Measurements from ENCODE around the gene TLE4.
"Not testable (repeated sequence)": the region's sequence is repeated elsewhere in the genome, so short reads cannot be mapped to it uniquely, and the experiment has no call there.

Gene TLE4

GRCh38 chr9:79652598-79652997 is 80.8 kb downstream of the TLE4 start:
- Histone ChIP-seq H3K4me2 (ENCODE audit: low read length) (no peak overlapping the region), H3K4me1 (ENCODE audit: control insufficient read depth, low read length) (no peaks in the 10 kb centered on the region), H3K27me3 (ENCODE audit: control insufficient read depth, low read length) (no peaks in the 10 kb centered on the region), H3K27ac (ENCODE audit: low read depth, low read length) (no peak overlapping the region), H3K4me3 (ENCODE audit: low read length) (no peak overlapping the region), H4K20me1 (ENCODE audit: control insufficient read depth, insufficient read depth, low read depth, low read length) (no peaks in the 10 kb centered on the region), H3K36me3 (ENCODE audit: control insufficient read depth, low read length) (peaks cover 16% of the 10 kb centered on the region), H3K9me2 (replicated peaks; ENCODE audit: control insufficient read depth, low read length) (no peaks in the 10 kb centered on the region), H3K9me3 (ENCODE audit: control insufficient read depth, insufficient read depth, low read length) (no peaks in the 10 kb centered on the region), H3F3A (ENCODE audit: control insufficient read depth, insufficient read depth) (no peaks in the 10 kb centered on the region), H3K79me2 (ENCODE audit: control insufficient read depth, low read length) (no peaks in the 10 kb centered on the region)
- TF ChIP-seq, protein P1, sequence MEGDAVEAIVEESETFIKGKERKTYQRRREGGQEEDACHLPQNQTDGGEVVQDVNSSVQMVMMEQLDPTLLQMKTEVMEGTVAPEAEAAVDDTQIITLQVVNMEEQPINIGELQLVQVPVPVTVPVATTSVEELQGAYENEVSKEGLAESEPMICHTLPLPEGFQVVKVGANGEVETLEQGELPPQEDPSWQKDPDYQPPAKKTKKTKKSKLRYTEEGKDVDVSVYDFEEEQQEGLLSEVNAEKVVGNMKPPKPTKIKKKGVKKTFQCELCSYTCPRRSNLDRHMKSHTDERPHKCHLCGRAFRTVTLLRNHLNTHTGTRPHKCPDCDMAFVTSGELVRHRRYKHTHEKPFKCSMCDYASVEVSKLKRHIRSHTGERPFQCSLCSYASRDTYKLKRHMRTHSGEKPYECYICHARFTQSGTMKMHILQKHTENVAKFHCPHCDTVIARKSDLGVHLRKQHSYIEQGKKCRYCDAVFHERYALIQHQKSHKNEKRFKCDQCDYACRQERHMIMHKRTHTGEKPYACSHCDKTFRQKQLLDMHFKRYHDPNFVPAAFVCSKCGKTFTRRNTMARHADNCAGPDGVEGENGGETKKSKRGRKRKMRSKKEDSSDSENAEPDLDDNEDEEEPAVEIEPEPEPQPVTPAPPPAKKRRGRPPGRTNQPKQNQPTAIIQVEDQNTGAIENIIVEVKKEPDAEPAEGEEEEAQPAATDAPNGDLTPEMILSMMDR (IDR thresholded peaks at IDR 0.05; ENCODE audit: low read depth, low read length, poor library complexity, severe bottlenecking), result no peak
- no peak for TF ChIP-seq EZH2phosphoT487 (IDR thresholded peaks at IDR 0.05; ENCODE audit: borderline replicate concordance, low read length)

- H3K4me3 ChIP-seq (ENCODE audit: low read length); H3K27ac ChIP-seq (ENCODE audit: low read depth, low read length); H4K20me1 ChIP-seq (ENCODE audit: control insufficient read depth, insufficient read depth, low read depth, low read length); H3K4me1 ChIP-seq (ENCODE audit: control insufficient read depth, low read length); H3F3A ChIP-seq (ENCODE audit: control insufficient read depth, insufficient read depth); H3K9me3 ChIP-seq (ENCODE audit: control insufficient read depth, insufficient read depth, low read length); H3K27me3 ChIP-seq (ENCODE audit: control insufficient read depth, low read length); H3K4me2 ChIP-seq (ENCODE audit: low read length); H3K79me2 ChIP-seq (ENCODE audit: control insufficient read depth, low read length); H3K9me2 ChIP-seq (replicated peaks; ENCODE audit: control insufficient read depth, low read length): not testable (repeated sequence)
- H3K36me3 ChIP-seq (ENCODE audit: control insufficient read depth, low read length), result peaks cover 16% of the 10 kb centered on the region
These were observed 83.0 kb downstream of the TLE4 start for GRCh38 chr9:79654591-79655382.

- no peaks in the 10 kb centered on the region for H3K4me1 ChIP-seq (ENCODE audit: control insufficient read depth, low read length)
- no peaks in the 10 kb centered on the region for H3K79me2 ChIP-seq (ENCODE audit: control insufficient read depth, low read length)
- no peaks in the 10 kb centered on the region for H3K27me3 ChIP-seq (ENCODE audit: control insufficient read depth, low read length)
- H3K27ac ChIP-seq (ENCODE audit: low read depth, low read length), result no peak overlapping the region
- H3K9me3 ChIP-seq (ENCODE audit: control insufficient read depth, insufficient read depth, low read length), result no peaks in the 10 kb centered on the region
- H3K4me2 ChIP-seq (ENCODE audit: low read length), result no peak overlapping the region
- peaks cover 16% of the 10 kb centered on the region for H3K36me3 ChIP-seq (ENCODE audit: control insufficient read depth, low read length)
- no peaks in the 10 kb centered on the region for H3K9me2 ChIP-seq (replicated peaks; ENCODE audit: control insufficient read depth, low read length)
- TF ChIP-seq, protein P1 (IDR thresholded peaks at IDR 0.05; ENCODE audit: low read depth, low read length, poor library complexity, severe bottlenecking), result no peak
- no peak for TF ChIP-seq EZH2phosphoT487 (IDR thresholded peaks at IDR 0.05; ENCODE audit: borderline replicate concordance, low read length)
- no peak overlapping the region for H3K4me3 ChIP-seq (ENCODE audit: low read length)
- H3F3A ChIP-seq (ENCODE audit: control insufficient read depth, insufficient read depth), result no peaks in the 10 kb centered on the region
- H4K20me1 ChIP-seq (ENCODE audit: control insufficient read depth, insufficient read depth, low read depth, low read length), result no peaks in the 10 kb centered on the region
These were observed 83.8 kb downstream of the TLE4 start for GRCh38 chr9:79655551-79655950.

DNA sequence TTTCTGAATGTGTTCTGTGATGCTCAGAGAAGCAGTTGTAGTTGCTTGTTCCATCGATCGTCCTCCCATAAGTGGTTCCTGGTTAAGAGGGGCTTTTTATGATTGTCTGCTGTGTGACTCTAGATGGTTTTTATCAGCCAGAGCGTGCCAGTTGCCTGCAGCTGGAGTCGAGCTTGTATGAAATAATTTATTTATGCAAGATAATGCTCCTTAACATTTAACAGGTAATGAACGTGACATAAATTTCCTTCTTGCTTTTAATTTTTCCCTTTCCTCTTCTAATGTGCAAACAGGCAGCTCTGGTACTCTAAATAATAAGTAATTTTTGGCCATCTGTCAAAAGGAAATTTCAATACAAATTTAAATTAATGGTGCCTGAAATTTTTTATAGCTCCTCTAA is 84.4 kb downstream of the TLE4 start:
- no peaks in the 10 kb centered on the region for H3K9me2 ChIP-seq (replicated peaks; ENCODE audit: control insufficient read depth, low read length)
- no peaks in the 10 kb centered on the region for H4K20me1 ChIP-seq (ENCODE audit: control insufficient read depth, insufficient read depth, low read depth, low read length)
- H3K27me3 ChIP-seq (ENCODE audit: control insufficient read depth, low read length), result no peaks in the 10 kb centered on the region
- H3K27ac ChIP-seq (ENCODE audit: low read depth, low read length), result no peak overlapping the region
- H3K9me3 ChIP-seq (ENCODE audit: control insufficient read depth, insufficient read depth, low read length), result no peaks in the 10 kb centered on the region
- TF ChIP-seq, protein P1 (IDR thresholded peaks at IDR 0.05; ENCODE audit: low read depth, low read length, poor library complexity, severe bottlenecking), result no peak
- no peak for TF ChIP-seq EZH2phosphoT487 (IDR thresholded peaks at IDR 0.05; ENCODE audit: borderline replicate concordance, low read length)
- peaks cover 16% of the 10 kb centered on the region for H3K36me3 ChIP-seq (ENCODE audit: control insufficient read depth, low read length)
- H3K79me2 ChIP-seq (ENCODE audit: control insufficient read depth, low read length), result no peaks in the 10 kb centered on the region
- H3K4me1 ChIP-seq (ENCODE audit: control insufficient read depth, low read length), result no peaks in the 10 kb centered on the region
- H3K4me2 ChIP-seq (ENCODE audit: low read length), result no peak overlapping the region
- H3K4me3 ChIP-seq (ENCODE audit: low read length), result no peak overlapping the region
- no peaks in the 10 kb centered on the region for H3F3A ChIP-seq (ENCODE audit: control insufficient read depth, insufficient read depth)

All from DOHH2 (cell line).